ENCODE results near the gene TMEM225B.

Gene TMEM225B

DNA sequence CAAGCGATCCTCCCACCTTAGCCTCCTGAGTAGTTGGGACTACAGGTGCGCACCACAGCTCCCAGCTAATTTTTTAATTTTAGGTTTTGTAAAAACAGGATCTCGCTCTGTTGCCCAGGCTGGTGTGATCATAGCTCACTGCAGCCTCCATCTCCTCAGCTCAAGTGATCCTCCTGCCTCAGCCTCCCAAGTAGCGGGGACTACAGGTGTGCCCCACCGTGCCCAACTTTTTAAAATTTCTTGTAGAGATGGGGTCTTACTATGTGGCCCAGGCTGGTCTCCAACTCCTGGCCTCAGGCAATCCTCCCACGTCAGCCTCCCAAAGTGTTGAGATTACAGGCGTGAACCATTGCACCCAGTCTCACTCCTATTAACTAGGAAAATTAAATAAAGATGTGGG is 7.5 kb downstream of the TMEM225B start (continued):
- no peak for TF ChIP-seq ZNF565 (CRISPR knock-in tag; conservative IDR thresholded peaks at IDR 0.05; ENCODE audit: low read depth)
- no peak for TF ChIP-seq ZNF70 (CRISPR knock-in tag; IDR thresholded peaks at IDR 0.05)
- no peak for TF ChIP-seq TOX (CRISPR knock-in tag; IDR thresholded peaks at IDR 0.05; ENCODE audit: borderline replicate concordance)
- no peak for TF ChIP-seq ARNTL (CRISPR knock-in tag; IDR thresholded peaks at IDR 0.05; ENCODE audit: borderline replicate concordance, low read depth)
- no peak for TF ChIP-seq TCF4 (CRISPR knock-in tag; IDR thresholded peaks at IDR 0.05; ENCODE audit: borderline replicate concordance)
- no peak for TF ChIP-seq CSDC2 (CRISPR knock-in tag; IDR thresholded peaks at IDR 0.05)

DNA sequence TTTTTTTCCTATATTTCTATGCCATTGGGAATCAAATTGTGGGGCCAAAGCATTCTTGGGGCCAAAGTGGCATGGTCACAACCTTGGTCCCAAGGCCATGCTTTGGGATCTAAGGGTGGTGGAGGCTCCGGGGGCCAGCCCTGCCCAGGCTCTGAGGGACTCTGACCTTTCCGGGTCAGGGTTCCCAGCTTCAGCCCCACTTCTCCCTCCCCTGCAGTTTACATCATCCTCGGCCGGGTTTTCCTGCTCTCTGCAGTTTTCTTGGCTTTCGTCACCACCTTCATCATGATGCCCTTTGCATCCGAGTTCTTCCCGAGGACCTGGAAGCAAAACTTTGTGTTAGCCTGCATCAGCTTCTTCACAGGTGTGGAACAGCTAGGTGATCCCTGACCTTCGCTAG is 8.5 kb downstream of the TMEM225B start:
- ATAC-seq = no peak
- TF ChIP-seq, protein P1, sequence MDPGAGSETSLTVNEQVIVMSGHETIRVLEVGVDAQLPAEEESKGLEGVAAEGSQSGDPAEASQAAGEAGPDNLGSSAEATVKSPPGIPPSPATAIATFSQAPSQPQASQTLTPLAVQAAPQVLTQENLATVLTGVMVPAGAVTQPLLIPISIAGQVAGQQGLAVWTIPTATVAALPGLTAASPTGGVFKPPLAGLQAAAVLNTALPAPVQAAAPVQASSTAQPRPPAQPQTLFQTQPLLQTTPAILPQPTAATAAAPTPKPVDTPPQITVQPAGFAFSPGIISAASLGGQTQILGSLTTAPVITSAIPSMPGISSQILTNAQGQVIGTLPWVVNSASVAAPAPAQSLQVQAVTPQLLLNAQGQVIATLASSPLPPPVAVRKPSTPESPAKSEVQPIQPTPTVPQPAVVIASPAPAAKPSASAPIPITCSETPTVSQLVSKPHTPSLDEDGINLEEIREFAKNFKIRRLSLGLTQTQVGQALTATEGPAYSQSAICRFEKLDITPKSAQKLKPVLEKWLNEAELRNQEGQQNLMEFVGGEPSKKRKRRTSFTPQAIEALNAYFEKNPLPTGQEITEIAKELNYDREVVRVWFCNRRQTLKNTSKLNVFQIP (CRISPR knock-in tag; IDR thresholded peaks at IDR 0.05; ENCODE audit: borderline replicate concordance, low read depth) = no peak
- TF ChIP-seq, protein P2, sequence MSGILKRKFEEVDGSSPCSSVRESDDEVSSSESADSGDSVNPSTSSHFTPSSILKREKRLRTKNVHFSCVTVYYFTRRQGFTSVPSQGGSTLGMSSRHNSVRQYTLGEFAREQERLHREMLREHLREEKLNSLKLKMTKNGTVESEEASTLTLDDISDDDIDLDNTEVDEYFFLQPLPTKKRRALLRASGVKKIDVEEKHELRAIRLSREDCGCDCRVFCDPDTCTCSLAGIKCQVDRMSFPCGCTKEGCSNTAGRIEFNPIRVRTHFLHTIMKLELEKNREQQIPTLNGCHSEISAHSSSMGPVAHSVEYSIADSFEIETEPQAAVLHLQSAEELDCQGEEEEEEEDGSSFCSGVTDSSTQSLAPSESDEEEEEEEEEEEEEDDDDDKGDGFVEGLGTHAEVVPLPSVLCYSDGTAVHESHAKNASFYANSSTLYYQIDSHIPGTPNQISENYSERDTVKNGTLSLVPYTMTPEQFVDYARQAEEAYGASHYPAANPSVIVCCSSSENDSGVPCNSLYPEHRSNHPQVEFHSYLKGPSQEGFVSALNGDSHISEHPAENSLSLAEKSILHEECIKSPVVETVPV (CRISPR knock-in tag; IDR thresholded peaks at IDR 0.05) = no peak
- TF ChIP-seq ZNF8 (CRISPR knock-in tag; IDR thresholded peaks at IDR 0.05) (no peak), CSDC2 (CRISPR knock-in tag; IDR thresholded peaks at IDR 0.05) (no peak), ESRRG (CRISPR knock-in tag; IDR thresholded peaks at IDR 0.05) (no peak), ZFP30 (CRISPR knock-in tag; IDR thresholded peaks at IDR 0.05) (no peak), GLIS3 (CRISPR knock-in tag; IDR thresholded peaks at IDR 0.05) (no peak), RARB (CRISPR knock-in tag; IDR thresholded peaks at IDR 0.05) (no peak), ZNF70 (CRISPR knock-in tag; IDR thresholded peaks at IDR 0.05) (no peak), ISL1 (CRISPR knock-in tag; IDR thresholded peaks at IDR 0.05) (no peak), ZNF565 (CRISPR knock-in tag; conservative IDR thresholded peaks at IDR 0.05; ENCODE audit: low read depth) (no peak), OSR1 (CRISPR knock-in tag; IDR thresholded peaks at IDR 0.05) (no peak)
- TF ChIP-seq, protein P3, sequence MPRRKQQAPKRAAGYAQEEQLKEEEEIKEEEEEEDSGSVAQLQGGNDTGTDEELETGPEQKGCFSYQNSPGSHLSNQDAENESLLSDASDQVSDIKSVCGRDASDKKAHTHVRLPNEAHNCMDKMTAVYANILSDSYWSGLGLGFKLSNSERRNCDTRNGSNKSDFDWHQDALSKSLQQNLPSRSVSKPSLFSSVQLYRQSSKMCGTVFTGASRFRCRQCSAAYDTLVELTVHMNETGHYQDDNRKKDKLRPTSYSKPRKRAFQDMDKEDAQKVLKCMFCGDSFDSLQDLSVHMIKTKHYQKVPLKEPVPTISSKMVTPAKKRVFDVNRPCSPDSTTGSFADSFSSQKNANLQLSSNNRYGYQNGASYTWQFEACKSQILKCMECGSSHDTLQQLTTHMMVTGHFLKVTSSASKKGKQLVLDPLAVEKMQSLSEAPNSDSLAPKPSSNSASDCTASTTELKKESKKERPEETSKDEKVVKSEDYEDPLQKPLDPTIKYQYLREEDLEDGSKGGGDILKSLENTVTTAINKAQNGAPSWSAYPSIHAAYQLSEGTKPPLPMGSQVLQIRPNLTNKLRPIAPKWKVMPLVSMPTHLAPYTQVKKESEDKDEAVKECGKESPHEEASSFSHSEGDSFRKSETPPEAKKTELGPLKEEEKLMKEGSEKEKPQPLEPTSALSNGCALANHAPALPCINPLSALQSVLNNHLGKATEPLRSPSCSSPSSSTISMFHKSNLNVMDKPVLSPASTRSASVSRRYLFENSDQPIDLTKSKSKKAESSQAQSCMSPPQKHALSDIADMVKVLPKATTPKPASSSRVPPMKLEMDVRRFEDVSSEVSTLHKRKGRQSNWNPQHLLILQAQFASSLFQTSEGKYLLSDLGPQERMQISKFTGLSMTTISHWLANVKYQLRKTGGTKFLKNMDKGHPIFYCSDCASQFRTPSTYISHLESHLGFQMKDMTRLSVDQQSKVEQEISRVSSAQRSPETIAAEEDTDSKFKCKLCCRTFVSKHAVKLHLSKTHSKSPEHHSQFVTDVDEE (CRISPR knock-in tag; IDR thresholded peaks at IDR 0.05) = no peak
- TF ChIP-seq, protein P4, sequence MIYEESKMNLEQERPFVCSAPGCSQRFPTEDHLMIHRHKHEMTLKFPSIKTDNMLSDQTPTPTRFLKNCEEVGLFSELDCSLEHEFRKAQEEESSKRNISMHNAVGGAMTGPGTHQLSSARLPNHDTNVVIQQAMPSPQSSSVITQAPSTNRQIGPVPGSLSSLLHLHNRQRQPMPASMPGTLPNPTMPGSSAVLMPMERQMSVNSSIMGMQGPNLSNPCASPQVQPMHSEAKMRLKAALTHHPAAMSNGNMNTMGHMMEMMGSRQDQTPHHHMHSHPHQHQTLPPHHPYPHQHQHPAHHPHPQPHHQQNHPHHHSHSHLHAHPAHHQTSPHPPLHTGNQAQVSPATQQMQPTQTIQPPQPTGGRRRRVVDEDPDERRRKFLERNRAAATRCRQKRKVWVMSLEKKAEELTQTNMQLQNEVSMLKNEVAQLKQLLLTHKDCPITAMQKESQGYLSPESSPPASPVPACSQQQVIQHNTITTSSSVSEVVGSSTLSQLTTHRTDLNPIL (CRISPR knock-in tag; IDR thresholded peaks at IDR 0.05; ENCODE audit: low read depth) = no peak

DNA sequence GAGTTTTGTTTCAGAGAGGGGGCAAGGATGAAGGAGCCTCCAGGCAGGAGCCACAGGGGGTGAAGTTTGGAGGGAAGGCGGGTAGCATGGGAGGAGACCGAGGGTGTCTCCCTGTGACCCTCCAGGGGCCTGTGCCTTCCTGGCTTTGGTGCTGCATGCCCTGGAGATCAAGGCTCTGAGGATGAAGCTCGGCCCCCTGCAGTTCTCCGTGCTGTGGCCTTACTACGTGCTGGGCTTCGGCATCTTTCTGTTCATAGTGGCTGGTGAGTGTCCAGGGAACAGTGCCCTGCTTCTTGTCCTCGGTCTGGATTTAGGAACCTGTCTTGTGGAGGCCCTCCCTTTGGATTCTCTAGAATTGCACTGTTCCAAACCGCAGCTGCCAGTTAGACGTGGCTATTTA is 9.5 kb downstream of the TMEM225B start:
- no peak for TF ChIP-seq ZC3H10 (CRISPR knock-in tag; IDR thresholded peaks at IDR 0.05)
- TF ChIP-seq, protein P2 (CRISPR knock-in tag; IDR thresholded peaks at IDR 0.05) = no peak
- TF ChIP-seq TCF4 (CRISPR knock-in tag; IDR thresholded peaks at IDR 0.05; ENCODE audit: borderline replicate concordance) = no peak
- TF ChIP-seq BACH2 (CRISPR knock-in tag; IDR thresholded peaks at IDR 0.05; ENCODE audit: borderline replicate concordance) = no peak
- TF ChIP-seq CSDC2 (CRISPR knock-in tag; IDR thresholded peaks at IDR 0.05) = no peak
- TF ChIP-seq ZNF8 (CRISPR knock-in tag; IDR thresholded peaks at IDR 0.05) = no peak
- ATAC-seq = no peak

DNA sequence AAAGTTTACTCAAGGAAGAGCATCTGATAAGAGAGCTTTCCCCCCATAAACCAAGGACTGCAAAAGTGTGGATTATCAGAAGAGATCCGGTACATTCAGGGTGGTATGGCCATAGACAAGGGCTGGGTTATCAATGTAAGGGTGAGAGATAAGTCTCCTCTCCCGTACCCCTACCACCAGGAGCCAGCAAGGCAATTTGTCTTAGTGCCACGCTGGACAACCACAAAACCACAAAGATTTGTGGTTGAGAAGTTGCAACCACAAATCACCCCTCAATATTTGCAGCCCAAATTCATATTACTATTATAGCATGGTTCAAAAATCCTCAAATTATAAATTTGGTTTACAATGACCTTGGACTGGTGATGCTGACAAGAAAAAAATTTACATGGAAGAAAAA is 16.4 kb downstream of the TMEM225B start:
- no peak for ATAC-seq
- TF ChIP-seq ARNTL (CRISPR knock-in tag; IDR thresholded peaks at IDR 0.05; ENCODE audit: borderline replicate concordance, low read depth) = no peak
- TF ChIP-seq ZNF70 (CRISPR knock-in tag; IDR thresholded peaks at IDR 0.05) = no peak
- TF ChIP-seq TCF4 (CRISPR knock-in tag; IDR thresholded peaks at IDR 0.05; ENCODE audit: borderline replicate concordance) = no peak
- TF ChIP-seq, protein P4 (CRISPR knock-in tag; IDR thresholded peaks at IDR 0.05; ENCODE audit: low read depth) = no peak
- TF ChIP-seq, protein P3 (CRISPR knock-in tag; IDR thresholded peaks at IDR 0.05) = no peak
- TF ChIP-seq PPARA (CRISPR knock-in tag; IDR thresholded peaks at IDR 0.05; ENCODE audit: borderline replicate concordance) = no peak
- no peak for TF ChIP-seq ESRRG (CRISPR knock-in tag; IDR thresholded peaks at IDR 0.05)
- no peak for TF ChIP-seq ZC3H10 (CRISPR knock-in tag; IDR thresholded peaks at IDR 0.05)
- TF ChIP-seq, protein P1 (CRISPR knock-in tag; IDR thresholded peaks at IDR 0.05; ENCODE audit: borderline replicate concordance, low read depth) = no peak
